PC-3 (cell line): ENCODE data around the gene PIEZO1.

Source experiments
- CTCF ChIP-seq: fragments of 300-600 bp; sonication (generic); conservative IDR thresholded peaks from 2 replicates; pipeline ENCODE4 v1.5.1; 2017; ENCODE audit warnings: antibody characterized with exemption, low read depth, mild to moderate bottlenecking, low read length
- EZH2 ChIP-seq: fragments of 300-600 bp; sonication (generic); IDR thresholded peaks from one replicate; pipeline ENCODE4 v1.6.1; 2017; ENCODE audit warnings: antibody characterized with exemption, mild to moderate bottlenecking, low read length; ENCODE audit not compliant: unreplicated experiment
- EZH2phosphoT487 ChIP-seq: fragments of 300-600 bp; sonication (generic); IDR thresholded peaks from 2 replicates; pipeline ENCODE4 v1.6.1; 2018; ENCODE audit warnings: mild to moderate bottlenecking, antibody characterized with exemption, low read length, borderline replicate concordance

GRCh38 chr16:88735616-88736015 is 49.4 kb downstream of the PIEZO1 start:
- TF ChIP-seq CTCF, result no peak
- no peak for TF ChIP-seq EZH2phosphoT487
- no peak for TF ChIP-seq EZH2
